IMR-90 (cell line): ENCODE results near the gene GABBR2.

Source experiments
- BHLHE40 ChIP-seq: fragments of 150-350 bp; IDR thresholded peaks from 2 replicates; pipeline ENCODE4 v1.6.1; 2016; ENCODE audit warnings: mild to moderate bottlenecking, low read depth, low read length
- CEBPB ChIP-seq: IDR thresholded peaks from 2 replicates; pipeline ENCODE4 v1.6.1; 2012; ENCODE audit warnings: low read depth, low read length, improper control_type of control experiment
- CHD1 ChIP-seq: IDR thresholded peaks from 2 replicates; pipeline ENCODE4 v1.6.1; 2012; ENCODE audit warnings: low read depth, low read length, improper control_type of control experiment
- CTCF ChIP-seq: conservative IDR thresholded peaks from 2 replicates; pipeline ENCODE4 v1.5.1; 2012; ENCODE audit warnings: mild to moderate bottlenecking, low read depth, low read length, improper control_type of control experiment
- FOS ChIP-seq: fragments of 150-350 bp; IDR thresholded peaks from 2 replicates; pipeline ENCODE4 v1.6.1; 2016; ENCODE audit warnings: low read depth, low read length
- MAFK ChIP-seq: IDR thresholded peaks from 2 replicates; pipeline ENCODE4 v1.6.1; 2012; ENCODE audit warnings: low read depth, low read length, improper control_type of control experiment
- MXI1 ChIP-seq: IDR thresholded peaks from 2 replicates; pipeline ENCODE4 v1.6.1; 2012; ENCODE audit warnings: low read depth, mild to moderate bottlenecking, low read length, moderate library complexity, borderline replicate concordance
- NFE2L2 ChIP-seq: fragments of 150-350 bp; IDR thresholded peaks from 2 replicates; pipeline ENCODE4 v1.6.1; 2016; ENCODE audit warnings: low read depth, mild to moderate bottlenecking, low read length
- POLR2A ChIP-seq: IDR thresholded peaks from 2 replicates; pipeline ENCODE4 v1.6.1; 2012; ENCODE audit warnings: mild to moderate bottlenecking, low read depth, low read length
- RAD21 ChIP-seq: IDR thresholded peaks from 2 replicates; pipeline ENCODE4 v1.6.1; 2012; ENCODE audit warnings: low read length, improper control_type of control experiment
- RCOR1 ChIP-seq: IDR thresholded peaks from 2 replicates; pipeline ENCODE4 v1.6.1; 2012; ENCODE audit warnings: mild to moderate bottlenecking, low read length, improper control_type of control experiment; ENCODE audit not compliant: insufficient replicate concordance
- RFX5 ChIP-seq: IDR thresholded peaks from 2 replicates; pipeline ENCODE4 v1.8.0; 2012; ENCODE audit warnings: low read depth, mild to moderate bottlenecking, low read length, moderate library complexity
- SMC3 ChIP-seq: fragments of 150-350 bp; IDR thresholded peaks from 2 replicates; pipeline ENCODE4 v1.6.1; 2016; ENCODE audit warnings: low read depth, mild to moderate bottlenecking, antibody characterized with exemption, low read length, moderate library complexity
- USF2 ChIP-seq: fragments of 150-350 bp; IDR thresholded peaks from 2 replicates; pipeline ENCODE4 v1.6.1; 2017; ENCODE audit warnings: mild to moderate bottlenecking, antibody characterized with exemption, low read length, low read depth

- TF ChIP-seq MXI1 (no peak), CTCF (no peak), POLR2A (no peak), RFX5 (no peak), FOS (no peak), MAFK (no peak), CEBPB (no peak), CHD1 (no peak), USF2 (no peak), NFE2L2 (no peak), SMC3 (no peak), RAD21 (no peak), BHLHE40 (no peak), RCOR1 (no peak)
Measured at GRCh38 chr9:98702340-98702739, 6.4 kb downstream of the GABBR2 start.
